GM21723 (cell line): ENCODE results near the gene SART1.
"Not testable (repeated sequence)": the region's sequence is repeated elsewhere in the genome, so short reads cannot be mapped to it uniquely, and the experiment has no call there.

ENCODE experiments used
- ATAC-seq: cut with Tn5 transposase; IDR thresholded peaks from one replicate; pipeline ENCODE4 v1.9.1; 2021; ENCODE audit warnings: mild to moderate bottlenecking, moderate library complexity; ENCODE audit not compliant: unreplicated experiment

Gene SART1

DNA sequence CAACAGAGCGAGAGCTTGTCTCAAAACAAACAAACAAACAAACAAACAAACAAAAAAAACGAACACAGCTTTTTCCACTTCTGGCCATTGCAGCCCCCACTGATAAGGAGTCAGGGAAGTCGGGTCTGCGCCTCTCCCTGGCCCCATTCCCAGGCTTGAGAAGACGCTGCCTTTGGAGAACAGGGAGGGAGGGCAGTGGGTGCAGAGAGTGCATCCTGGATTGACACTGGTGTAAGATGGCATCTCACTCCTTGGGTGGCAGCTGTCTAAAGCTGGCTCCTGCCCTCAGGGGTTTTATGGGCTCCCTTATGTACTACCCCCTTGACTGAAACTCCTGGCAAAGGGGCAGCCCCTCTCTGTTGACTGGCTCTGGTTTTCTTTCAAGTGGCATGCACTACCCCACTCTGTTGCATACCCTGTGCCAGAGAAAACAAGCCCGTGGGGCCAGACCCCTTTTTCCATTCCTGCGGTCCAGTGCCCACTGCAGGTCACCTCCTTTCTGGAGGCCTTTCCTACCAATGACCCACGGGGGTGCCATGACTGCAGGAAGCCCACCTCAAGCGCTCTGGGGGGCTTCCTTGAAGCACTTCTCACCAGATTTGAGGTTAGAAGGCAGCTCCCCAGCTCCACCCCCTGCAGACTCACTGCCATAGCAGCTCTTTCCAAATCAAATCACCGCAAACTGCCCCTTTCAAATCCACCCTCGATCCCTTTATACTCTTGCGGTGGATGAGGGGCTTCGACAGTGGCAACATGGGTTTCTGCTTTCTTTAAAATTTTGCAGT lies 29.6 kb upstream of the SART1 start:
- no peak for ATAC-seq

DNA sequence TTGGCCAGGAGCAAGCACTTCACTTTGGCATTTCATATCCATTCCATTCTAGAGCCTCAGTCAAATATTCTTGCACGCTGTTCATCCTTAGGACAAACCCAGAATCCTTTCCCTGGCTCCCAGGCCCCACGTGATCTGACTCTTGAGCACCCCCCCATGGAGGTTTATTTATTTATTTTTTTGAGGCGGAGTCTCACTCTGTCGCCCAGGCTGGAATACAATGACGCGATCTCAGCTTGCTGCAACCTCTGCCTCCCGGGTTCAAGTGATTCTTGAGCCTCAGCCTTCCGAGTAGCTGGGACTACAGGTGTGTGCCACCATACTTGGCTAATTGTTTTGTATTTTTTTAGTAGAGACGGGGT lies 29.0 kb upstream of the SART1 start:
- no peak for ATAC-seq

DNA sequence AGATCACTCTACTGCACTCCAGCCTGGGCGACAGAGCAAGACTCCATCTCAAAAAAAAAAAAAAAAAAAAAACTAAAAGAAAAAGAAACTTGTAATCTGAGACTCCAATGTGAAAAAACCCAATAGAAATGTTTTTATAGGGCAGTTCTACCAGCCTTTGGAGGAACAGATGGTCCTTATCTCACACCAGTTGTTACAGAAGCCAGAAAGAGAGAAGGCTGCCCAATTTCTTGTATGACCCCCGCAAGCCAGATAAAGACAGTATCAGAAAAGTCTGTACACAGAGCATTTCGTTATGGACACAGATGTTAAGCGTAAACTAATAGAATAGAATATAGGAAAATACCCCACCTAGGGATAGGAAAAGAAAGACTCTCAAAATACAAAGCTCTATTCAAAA lies 27.5 kb upstream of the SART1 start:
- ATAC-seq, result no peak

DNA sequence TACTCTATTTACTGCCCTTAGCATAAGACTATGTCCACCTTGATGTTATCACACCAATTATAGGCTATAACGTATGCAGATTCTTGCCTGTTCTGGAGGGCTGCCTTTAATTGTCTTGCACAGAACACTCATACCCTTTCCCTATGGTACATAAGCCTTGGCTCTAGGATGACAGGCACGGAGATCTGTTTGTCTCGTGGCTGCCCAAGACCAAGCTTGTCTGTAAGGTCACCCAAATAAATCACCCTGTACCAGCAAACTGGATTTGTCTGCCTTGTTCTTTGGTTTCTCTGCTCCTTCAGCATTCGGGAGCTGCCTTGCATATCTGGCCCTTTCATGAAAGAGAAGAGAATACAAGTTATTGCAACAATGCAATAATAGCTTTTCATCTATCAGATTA lies 23.8 kb upstream of the SART1 start:
- no peak for ATAC-seq

DNA sequence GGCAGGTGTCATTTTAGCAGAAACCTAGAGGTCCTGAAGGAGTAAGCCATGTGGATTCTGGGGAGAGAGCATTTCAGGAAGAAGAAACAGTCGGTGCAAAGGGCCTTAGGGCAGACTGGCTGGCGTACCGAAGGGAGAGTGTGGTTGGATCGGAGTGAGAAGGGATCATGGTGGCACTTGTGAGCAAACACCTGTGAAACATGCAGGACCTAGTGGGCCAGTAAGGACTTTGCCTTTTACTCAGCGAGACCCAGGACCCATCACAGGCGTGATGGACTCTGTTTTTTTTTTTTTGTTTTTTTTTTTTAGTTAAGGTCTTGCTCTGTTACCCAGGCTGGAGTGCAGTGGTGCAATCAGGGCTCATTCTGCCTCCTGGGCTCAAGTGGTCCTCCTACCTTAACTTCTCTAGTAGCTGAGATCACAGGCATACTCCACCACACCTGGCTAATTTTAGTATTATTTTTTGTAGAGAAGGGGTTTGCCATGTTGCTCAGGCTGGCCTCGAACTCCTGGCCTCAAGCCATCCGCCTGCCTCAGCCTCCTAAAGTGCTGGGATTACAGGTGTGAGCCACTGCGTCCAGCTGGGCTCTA lies 19.7 kb upstream of the SART1 start:
- no peak for ATAC-seq

GRCh38 chr11:65942531-65942930 lies 19.0 kb upstream of the SART1 start:
- ATAC-seq, result no peak

DNA sequence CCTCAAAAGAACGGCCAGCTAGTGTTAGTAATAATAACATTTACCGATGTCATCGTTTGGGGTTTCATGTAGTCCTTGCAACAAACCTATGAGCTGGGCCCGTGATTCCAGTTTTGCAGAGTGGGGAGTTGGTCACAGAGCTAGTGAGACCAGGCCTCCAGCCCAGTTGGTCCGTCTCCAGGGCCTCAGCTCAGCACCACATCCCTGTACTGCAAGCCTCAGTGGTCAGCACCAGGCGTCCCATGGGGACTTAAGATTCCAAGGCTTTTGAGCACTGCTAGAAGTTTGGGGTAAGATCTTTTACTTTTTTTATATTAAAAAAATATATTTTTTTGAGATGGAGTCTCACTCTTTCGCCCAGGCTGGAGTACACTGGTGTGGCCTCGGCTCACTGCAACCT lies 17.3 kb upstream of the SART1 start:
- no peak for ATAC-seq

- no peak for ATAC-seq
Observed at GRCh38 chr11:65944767-65945166, 16.8 kb upstream of the SART1 start.

- ATAC-seq, result no peak
Observed at GRCh38 chr11:65945430-65945911, 16.1 kb upstream of the SART1 start, which contains the start of gene TSGA10IP. TSS of gene TSGA10IP (plus strand) at chr11:65945480. CDS start at chr11:65945676, 196 bp downstream.

DNA sequence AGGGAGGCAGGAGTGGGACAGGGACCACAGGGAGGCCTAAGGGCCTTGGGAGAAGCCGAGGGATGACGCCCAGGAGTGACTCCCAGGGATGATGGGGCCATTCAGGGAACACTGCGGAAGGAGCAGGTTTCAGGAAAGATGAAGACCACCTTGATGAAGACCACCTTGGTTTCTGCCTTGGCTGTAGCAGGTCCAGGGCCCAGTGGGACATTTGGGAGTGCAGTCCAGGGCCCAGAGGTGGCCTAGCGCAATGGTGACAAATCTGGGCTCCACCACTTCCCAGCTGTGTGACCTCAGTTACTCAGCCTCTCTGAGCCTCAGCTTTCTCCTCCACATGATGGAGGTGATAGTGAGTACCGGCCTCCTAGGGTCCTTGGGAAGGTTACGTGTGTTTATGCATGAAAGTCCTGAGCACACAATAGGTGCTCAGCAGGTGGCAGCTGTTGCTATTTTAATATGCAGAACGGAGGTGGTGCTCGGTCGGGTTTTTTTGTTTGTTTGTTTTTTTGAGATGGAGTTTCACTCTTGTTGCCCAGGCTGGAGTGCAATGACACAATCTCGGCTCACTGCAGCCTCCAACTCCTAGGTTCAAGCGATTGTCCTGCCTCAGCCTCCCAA lies 15.5 kb upstream of the SART1 start:
- no peak for ATAC-seq

DNA sequence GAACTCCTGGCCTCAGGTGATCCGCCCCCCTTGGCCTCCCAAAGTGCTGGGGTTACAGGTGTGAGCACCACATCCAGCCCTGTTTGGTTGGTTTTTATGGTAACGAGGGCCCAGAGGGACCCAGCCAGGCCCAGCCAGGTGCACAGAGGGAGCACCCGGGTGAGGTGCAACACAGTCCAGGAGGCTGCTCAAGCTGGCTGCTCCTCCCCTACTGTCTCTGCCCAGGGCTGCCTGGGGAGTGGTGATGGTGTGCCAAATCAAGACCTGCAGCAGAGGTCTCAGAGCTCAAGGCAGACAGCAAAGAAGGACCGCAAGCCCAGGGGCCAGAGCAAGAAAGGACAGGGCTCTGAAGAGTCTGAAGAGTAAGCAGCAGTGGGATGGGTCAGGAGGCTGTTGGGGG lies 14.9 kb upstream of the SART1 start:
- no peak for ATAC-seq

- ATAC-seq, result no peak
Observed at GRCh38 chr11:65947133-65947532, 14.4 kb upstream of the SART1 start.

GRCh38 chr11:65947603-65948125 lies 13.9 kb upstream of the SART1 start:
- no peak for ATAC-seq

GRCh38 chr11:65950711-65951110 lies 10.8 kb upstream of the SART1 start:
- ATAC-seq, result not testable (repeated sequence)

DNA sequence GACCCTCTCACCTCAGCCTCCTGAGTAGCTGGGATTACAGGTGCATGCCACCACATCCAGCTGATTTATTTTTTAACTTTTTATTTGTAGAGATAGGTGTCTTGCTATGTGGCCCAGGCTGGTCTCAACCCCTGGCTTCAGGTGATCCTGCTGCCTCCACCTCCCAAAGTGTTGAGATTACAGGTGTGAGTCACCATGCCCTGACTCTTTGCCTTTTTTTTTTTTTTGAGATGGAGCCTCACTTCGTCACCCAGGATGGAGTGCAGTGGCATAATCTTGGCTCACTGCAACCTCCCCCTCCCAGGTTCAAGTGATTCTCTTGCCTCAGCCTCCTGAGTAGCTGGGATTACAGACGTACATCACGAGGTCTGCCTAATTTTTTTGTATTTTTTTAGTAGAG lies 9.9 kb upstream of the SART1 start:
- ATAC-seq, result not testable (repeated sequence)

- no peak for ATAC-seq
Observed at GRCh38 chr11:65952052-65952521, 9.4 kb upstream of the SART1 start.

GRCh38 chr11:65953471-65953870 lies 8.1 kb upstream of the SART1 start:
- ATAC-seq, result no peak

DNA sequence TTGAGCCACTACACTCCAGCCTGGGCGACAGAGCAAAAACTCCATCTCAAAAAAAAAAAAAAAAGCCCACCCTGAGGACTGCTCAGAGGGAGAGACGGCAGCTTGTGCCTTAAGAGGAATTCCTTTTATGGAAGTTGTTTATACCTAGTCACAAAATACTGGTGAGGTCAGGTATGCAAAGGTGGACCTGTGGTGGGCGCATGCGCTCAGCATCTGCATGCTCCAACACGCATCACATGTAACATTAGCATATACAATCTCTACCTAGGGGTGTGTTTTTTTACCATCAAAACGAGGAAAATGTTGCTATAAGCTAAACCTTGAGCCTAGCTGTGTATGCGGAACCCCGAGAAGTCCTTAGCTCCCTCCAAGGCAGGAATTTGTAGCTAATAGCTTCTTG lies 6.8 kb upstream of the SART1 start:
- ATAC-seq, result no peak

DNA sequence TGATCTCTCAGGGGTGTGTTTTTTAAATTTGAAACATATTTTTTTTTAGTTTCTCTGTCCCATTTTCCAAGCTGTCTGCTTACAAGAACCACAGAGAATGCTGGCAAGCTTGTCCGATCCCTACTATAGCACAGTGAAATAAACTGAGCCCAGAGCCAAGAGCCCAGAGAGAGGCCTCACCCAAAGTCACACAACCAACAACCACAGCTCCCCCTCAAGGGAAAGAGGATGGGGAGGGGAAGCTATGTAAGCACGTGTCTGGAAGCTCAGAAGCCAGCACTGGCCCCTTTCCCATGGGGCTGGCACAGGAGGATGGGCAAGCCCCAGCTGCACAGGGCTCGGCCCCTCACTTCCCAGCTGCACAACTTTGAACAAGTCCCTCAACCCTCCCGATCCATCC lies 3.2 kb upstream of the SART1 start:
- no peak for ATAC-seq

GRCh38 chr11:65958774-65959420 lies 2.6 kb upstream of the SART1 start:
- no peak for ATAC-seq

- no peak for ATAC-seq
Observed at GRCh38 chr11:65960824-65961266, 689 bp upstream of the SART1 start.
